Stimulated activated CD4-positive, alpha-beta T cell treated with anti-CD3 and anti-CD28 coated beads, TNF-alpha, amount 100 ng/mL, for 24 hours (primary cell): Measurements from ENCODE around the gene STK17A.
"Not testable (repeated sequence)": the region's sequence is repeated elsewhere in the genome, so short reads cannot be mapped to it uniquely, and the experiment has no call there.

Experiments
- DNase-seq, 3 experiments: peaks; one replicate each; pipeline ENCODE4 v3.0.0-alpha.2; 2020; ENCODE audit warnings: low read depth in 3 of 3

STK17A gene

DNA sequence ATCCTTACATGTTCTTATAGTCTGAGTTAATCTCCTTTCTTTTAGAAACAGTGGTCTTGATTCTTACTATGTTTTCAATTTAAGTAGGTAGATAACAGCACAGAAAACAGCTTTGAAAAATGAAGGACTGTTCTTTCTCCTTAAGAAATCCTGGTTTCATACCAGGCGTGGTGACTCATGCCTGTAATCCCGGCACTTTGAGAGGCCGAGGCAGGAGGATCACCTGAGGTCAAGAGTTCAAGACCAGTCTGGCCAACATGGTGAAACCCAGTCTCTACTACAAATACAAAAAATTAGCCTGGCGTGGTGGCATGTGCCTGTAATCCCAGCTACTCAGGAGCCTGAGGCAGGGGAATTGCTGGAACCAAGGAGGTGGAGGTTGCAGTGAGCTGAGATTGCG is 13.5 kb downstream of the STK17A start:
- not testable (repeated sequence) for DNase-seq

DNA sequence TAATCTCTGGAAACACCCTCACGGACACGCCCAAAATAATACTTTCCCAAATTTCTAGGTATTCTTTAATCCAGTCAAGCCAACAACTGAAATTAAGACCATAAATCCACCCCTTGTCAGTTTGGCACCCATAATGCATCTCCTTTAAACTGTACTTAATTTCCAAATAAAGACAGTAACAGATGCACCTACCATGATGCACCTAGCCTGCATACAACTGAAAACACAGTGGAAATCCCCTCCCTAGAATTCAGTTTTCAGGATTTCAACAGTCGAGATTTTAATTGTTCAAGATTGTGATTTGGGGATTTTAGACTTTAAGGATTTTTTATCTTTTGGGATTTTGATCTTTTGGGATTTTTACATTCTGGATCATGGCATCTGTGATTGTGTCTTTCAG is 17.1 kb downstream of the STK17A start:
- no peak for DNase-seq

DNA sequence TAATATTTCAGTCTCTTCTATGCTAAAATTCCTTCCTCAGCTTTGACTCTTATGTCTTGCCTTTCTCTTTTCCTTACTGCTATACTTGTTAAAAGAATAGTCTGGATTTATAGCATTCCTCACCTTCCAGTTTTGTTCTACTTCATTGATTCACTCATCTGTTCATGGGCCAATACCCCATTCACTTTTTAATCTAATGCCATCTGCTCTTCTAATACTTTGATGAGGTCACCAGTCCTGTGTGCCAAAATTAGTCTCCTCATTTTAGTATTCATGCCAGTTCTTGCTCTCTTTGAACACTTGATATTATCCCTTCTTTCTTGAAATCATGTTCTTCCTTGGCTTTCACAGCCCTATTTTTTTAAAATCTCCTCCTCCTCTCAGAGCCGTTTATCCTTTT is 19.3 kb downstream of the STK17A start:
- no peak for DNase-seq

DNA sequence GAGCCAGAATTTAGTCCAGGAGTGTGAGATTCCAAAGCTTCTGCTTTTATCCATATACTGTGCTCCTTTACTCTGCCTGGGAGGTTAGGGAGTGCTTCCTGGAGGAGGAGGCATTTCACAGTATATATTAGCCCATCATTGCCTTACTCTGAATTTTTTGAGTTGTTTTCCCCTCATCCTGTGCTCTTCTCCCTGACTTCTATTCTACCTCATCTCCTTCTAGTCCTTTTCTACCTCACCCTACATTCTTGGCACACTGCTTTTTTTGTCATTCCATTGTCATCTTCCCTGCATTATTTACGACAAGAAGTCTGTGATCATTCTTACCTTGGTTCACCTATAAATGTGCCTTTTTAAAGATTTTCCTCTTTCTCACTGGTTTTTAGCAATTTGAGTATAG is 21.3 kb downstream of the STK17A start:
- no peak for DNase-seq

DNA sequence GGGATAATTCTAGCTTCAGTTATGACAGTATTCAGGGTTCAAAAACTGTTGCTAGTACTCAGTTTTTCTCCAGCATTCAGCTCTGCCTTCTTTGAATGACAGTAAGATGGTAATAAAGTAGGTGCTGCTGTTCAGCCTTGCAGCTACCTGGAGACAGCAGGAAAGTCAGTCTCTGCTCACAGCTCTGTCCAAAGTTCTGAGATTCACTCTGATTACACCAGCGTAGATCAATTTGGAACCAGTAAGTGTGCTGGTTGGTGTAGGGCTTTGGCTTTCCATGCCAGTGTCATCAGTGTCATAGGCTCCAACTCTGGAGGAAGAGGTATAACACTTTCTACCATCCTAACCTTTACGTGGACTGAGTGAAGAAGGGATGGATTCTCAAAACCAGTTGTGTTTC is 26.2 kb downstream of the STK17A start:
- DNase-seq: no peak

DNA sequence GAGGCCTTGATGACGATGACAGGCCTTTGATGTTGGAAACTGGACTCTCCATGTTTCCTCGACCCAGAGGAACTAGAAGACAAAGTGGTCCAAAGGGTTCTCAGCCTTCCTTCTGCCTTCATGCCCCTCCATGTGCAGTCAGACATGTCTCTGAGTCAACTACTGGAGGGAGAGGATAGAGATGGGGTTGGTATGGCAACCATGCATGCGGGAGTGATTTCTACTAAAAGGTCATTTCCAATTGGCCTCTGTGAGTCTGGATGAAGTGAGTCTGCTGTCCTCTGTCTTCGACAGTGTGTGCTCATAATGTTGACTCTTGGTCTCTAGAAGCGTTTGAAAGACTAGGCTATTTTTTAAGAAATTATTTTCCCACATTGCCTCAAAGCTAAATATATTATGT is 29.2 kb downstream of the STK17A start:
- DNase-seq: no peak

DNA sequence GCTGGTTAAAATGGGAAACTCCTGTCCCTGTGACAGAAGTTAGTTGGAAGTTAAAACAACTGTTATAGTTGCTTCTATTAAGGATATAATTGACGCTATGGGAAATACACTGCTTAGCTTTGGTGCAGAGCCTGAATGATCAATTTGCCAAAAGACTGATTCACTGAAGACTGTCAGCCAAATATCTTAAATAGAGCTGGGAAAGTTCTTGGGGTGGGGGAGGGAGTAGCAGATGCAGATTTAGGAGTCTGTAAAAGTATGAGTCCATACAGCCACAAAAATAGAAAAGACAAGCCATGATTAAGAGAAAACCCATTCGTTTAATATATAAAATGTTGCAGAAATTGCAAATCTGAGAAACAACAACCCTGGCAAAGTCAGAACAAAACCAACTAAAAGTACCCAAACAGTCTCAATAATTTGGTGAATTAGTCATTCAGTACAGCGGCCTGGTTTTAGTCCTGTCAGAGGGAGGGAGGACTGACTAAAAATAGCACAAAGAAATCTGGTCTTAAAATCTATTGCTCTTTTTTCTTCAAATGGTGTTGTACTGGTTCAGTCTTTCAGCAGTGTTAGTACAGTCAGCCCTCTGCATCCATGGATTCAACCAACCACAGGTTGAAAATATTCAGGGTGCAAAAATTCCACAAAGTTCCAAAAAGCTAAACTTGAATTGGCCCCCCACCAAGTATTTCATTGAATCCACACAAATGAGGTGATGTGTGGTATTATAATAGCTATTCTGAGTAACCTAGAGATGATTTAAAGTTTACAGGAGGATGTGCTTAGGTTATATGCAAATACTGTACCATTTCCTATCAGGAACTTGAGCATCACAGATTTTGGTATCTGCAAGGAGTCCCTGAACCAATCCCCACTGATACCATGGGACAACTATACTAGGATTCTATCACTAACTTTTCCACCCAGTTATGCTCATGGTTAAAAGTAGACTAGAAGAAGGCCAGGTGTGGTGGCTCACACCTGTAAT is 30.0 kb downstream of the STK17A start:
- no peak for DNase-seq

DNA sequence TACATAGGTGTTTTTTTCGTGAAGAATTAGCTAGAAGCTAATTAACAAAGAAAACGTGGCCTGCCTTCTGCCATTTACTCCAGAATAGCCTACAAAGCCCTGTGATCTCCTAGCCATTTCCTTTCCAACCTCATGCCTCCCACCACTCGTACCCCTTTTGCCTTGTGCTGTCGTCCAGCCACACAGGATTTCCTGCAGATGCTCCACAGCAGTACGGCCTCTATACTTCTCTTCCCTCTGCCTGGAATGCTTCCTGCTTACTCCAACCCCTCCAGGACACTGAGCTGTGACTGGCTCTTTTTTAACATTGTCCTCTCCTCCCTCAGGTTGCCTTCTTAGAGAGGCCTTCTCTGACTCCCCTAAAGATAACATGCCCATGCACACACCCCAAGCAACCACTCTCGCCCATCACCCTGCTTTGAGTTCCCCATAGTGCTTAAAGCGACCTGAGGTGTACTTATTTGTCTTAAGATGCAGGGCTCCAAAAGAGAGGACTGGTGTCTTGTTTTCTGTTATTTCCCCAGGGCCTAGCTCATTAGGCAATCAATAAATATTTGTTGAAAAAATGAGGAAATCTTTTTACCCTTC is 32.7 kb downstream of the STK17A start:
- DNase-seq: no peak

DNA sequence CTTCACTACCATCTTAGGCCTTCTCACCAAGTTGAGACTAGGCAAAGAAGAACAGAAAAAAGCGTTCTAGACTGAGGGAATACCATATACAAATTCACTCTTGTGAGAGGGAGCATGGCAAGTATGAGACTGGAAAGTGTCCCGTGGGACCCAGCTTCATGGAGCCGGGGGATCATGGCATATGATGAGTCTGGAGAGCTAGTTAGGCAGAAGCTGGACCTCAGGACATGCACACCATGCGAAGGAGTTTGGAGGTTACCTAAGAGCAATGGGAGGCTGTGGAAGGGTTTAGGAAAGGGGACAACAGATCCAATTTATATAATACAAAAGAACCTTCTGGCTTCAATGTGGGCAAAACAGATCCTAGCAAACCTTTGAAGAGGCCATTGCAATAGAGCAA is 34.1 kb downstream of the STK17A start:
- DNase-seq: no peak

DNA sequence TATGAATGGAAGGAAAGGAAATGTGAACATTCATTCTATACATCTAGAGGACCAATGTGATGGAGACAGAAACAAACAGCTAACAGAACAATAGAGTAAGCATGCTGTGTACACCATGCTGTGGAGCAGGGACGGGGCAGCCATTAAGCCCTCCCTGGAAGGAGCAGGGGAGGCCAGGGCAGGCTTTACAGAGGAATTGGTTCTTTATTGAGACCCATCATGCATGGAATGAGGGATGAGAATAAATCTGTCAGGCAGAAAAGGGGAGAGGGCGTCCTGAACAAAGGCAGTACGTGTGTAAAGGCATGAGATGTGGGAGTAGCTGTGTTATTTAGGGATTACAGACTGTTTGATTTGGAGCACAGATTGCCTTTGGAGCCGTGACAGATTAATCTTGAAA is 35.2 kb downstream of the STK17A start:
- no peak for DNase-seq

DNA sequence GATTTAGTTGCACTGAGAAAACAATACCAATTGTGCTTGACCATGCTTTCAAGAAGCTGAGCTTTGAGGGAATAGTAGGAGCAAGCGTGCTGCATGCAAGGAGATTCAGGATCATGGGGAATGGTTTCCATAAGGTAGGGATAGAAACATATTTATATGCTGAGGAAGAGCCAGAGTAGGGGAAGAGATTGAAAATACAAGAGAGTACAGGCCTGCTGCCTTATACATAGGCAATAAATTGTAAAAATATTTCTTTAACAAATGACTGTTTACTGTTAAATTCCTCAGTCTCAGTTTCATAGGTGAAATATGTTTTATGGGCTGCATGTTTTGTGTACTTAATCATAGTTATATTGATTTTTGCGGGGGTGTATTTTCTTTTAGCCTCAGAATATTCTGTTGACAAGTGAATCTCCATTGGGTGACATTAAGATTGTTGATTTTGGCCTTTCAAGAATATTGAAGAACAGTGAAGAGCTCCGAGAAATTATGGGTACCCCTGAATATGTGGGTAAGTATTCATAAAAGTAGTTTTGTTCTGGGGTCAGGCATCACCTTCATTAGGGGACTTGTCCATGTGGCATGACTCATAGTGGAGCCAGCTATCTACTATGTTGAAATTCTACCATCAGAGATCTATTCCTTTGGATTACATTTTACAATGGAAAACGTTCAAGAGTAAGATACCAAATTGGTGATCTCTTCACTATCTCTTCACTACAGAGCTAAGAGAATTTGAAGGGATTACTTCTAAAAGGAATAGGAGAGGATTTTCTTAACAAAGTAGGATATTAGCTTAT is 36.5 kb downstream of the STK17A start:
- DNase-seq: no peak

DNA sequence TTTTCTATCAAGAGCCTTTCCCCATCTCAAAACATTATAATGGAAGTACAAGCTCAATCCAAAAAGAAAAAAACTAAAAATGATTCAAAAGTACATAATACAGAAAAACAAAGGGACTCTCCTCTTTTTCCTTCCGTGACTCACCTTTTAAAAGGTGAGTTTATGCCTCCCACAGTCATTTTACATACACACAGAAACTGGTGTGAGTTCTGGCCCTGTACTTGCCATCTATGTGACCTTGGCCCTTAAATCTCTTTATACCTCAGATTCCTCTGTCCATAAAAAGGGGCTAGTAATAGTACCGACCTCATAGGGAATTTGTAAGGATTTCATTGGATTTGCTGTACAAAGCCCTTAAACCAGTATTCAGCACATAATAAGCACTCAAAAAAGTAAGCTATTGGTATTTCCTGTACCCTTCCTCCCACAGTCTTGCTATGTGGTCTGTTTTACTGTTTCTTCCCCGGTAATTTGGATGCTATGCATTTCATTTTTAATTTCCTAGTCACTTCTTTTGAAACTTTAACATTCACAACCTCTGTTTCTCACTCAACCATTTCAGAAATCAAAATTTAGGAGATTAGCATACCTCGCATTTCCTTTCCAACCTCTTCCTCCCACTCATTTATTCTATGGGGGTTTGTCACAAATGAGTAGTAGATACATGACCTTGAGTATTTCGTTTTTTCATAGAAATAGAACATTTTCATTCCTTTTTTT is 39.0 kb downstream of the STK17A start:
- DNase-seq: no peak

DNA sequence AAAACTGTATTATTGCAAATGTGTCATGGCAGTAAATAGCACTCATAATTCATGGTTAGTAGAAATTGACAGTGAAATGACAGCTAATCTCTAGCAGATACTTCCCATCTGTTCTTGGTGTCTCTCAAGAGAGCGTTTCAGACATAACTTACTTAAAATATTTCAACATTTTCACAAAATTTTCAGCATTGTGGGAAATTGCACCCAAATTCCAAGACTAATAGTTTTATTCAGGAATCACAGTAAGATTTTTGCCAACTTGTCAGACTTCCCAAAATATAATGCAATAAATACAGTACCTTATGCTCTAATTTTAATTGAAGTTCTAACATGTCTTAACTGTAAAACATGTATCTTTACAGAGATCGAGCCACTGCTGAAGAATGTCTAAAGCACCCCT is 41.2 kb downstream of the STK17A start:
- no peak for DNase-seq

DNA sequence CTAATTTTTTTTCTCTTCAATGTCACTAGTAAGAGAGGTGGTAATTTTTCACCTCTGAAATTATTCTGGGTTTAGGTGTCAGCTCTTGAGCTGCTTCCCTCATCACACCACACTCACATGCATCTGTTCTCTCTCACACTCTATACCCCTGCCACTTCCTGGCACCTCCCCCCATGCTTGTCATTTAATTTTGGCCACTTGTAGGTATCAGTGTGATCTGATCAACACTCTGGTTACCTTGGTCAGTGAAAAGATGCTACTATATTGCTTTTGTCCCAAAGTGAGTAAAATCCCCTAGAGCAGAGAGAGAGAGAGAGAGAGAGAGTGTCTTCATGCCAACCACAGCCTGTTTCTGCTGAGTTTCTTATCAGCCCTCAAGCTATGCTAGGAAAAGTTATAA is 42.5 kb downstream of the STK17A start:
- no peak for DNase-seq

DNA sequence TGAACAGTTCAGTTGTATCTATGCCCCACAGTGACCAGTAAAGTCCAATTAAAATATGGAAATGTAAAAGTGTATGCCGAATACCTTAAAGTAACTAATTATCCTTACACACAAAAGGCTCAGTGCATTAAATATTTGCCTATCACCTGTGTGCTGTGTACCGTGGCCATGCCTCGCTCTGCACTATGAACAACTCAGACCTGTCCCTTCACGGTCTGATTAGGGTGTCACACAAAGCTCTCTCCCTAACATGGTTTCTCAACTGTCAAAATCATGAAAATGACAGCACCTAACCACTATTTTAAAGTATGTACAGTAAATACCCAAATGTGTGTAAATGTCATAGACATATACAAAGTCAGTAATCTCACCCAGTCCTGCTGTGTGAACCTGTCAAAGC is 43.1 kb downstream of the STK17A start:
- no peak for DNase-seq

DNA sequence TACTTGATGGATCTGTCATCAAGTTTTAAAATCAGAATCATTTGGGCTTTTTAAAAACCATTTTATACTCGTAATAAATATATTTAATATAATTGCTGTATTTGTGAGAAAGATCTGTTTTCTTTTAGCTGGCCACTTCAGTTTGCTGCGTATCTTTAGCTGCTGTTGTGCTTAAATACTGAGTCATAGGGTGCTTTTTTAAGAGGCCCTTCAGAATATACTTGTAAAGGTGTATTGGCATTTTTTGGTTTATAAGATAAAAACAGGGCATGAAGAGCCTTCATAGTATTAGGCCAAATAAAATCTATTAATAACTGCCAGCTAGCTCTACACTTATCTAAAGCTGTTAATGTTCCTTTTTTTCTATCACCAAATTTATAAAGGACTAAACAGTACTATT is 43.8 kb downstream of the STK17A start:
- DNase-seq: no peak

DNA sequence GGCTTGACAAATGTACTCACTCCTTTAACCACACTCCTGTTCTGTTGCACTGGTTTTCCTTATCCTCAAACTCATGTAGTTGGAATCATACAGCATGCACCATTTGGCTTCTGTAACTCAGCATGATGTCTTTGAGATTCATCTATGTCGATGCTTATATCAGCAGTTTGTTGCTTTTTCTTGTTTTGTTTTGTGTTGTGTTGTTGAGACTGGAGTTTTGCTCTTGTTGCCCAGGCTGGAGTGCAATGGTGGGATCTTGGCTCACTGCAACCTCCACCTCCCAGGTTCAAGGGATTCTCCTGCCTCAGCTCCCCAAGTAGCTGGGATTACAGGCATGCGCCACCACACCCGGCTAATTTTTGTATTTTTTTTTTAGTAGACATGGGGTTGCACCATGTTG is 44.9 kb downstream of the STK17A start:
- DNase-seq: not testable (repeated sequence)

DNA sequence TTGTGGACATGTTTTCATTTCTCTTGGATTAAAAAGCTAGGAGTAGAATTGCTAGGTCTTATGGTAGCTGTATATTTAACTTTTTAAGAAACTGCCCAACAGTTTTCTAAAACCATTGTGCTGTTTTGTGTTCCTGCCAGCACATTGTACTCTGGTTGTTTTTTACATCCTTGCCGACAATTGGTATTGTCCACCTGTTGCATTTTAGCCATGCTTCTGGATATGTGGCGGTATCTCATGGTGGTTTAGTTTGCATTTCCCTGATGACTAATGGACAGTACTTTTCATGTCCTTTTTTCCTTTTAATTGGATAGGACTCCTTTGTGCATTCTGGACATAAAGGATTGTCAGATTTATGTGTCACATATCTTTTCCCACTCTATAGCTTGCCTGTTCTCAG is 45.5 kb downstream of the STK17A start:
- DNase-seq: no peak

DNA sequence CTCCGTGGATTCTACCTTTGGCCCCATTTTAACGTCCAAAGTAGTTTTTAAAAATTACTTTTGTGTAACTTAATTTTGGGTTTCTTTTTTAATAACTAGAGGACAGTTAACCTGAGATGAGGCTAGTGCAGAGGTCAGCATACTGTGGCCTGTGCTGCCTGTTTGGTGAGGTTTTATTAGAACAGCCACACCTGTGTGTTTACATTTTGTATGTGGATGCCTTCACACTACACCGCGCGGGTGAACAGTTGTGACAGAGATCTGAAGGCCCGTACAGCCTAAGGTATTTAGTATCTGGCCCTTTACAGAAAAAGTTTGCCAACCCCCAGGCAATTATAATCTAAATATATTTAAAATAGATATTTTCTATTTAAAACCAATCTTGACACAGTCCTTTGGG is 46.9 kb downstream of the STK17A start:
- DNase-seq: no peak

DNA sequence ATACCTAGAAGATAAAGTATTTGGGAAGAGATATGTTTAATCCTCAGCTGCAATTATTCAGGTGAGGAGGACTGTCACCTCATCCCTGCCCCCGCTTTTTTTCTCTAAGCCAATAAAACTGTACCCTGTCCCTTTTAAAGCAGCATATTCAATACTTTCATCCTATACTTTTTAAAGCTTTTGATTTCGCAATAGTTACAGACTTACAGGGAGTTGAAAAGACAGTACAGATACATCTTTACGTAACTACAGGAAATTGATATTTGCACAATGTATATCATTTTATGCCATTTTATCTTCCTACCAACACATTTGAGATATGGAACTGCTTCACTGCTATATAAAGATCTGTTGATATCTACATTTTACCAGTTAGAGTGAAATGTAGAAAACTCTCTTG is 47.6 kb downstream of the STK17A start:
- DNase-seq: no peak

DNA sequence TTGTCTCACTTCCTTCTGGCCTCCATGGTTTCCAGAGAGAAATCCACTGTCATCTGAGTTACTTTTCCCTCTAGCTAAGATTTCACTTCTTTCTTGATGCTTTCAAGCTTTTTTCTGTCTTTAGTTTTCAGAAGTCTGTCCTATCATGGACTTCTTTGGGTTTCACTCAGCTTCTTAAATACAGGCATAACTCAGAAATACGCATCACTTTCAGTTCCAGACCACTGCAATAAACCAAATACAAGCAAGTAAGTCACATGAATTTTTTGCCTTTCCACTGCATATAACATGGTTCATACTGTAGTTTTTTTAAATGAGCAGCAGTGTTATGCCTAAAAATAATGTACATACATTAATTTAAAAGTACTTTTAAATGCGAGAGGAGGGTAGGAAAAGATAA is 48.7 kb downstream of the STK17A start:
- DNase-seq: no peak

DNA sequence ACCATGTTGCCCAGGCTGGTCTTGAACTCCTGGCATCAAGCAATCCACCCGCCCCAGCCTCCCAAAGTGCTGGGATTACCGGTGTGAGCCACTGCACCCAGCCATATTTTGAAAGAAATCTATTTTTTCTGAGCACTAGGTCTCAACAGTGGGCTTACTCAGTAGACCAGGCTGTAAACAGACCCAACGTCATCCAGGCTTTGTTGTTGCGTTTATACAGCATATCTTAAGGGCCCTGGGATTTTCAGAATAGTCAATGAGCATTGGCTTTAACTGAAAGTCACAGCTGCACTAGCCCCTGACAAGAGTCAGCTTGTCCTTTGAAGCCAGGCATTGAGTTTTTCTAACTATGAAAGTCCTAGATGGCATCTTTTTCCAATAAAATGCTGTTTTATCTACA is 49.8 kb downstream of the STK17A start:
- DNase-seq: no peak
